Gastrocnemius medialis (tissue), 4 donors: Measurements from ENCODE around the gene ZNF219. TPM values are rescaled to one million over a fixed set of nuclear protein-coding genes. Genes with fewer than 3 reads are reported as not detected.

Experiments
- ATAC-seq, 2 donors: fragments of 150-250 bp; one replicate each; pipeline ENCODE4 v1.9.1; 2016
- DNase-seq, 2 donors: peaks; one replicate each; pipeline ENCODE4 v3.0.0-alpha.2; 2019
- H3K27ac ChIP-seq, 4 donors: fragments of 200-600 bp; sonication (generic); 1 replicate in 1 of 4; 2 replicates in 3 of 4; pipeline ENCODE4 v1.5.1; 2016 to 2018; ENCODE audit warnings: mild to moderate bottlenecking in 2 of 4, moderate library complexity in 1 of 4
- H3K27me3 ChIP-seq, 3 donors: fragments of 200-600 bp; sonication (generic) in 2 of 3; 1 replicate in 1 of 3; 2 replicates in 2 of 3; pipeline versions ENCODE4 v1.5.1 to v1.6.0; 2016 to 2019; ENCODE audit warnings: mild to moderate bottlenecking in 1 of 3, moderate library complexity in 1 of 3
- H3K36me3 ChIP-seq, 2 donors: fragments of 200-600 bp; sonication (generic) in 1 of 2; one replicate each; pipeline ENCODE4 v1.5.1; 2017 to 2018
- H3K4me1 ChIP-seq, 2 donors: fragments of 200-600 bp; sonication (generic) in 1 of 2; one replicate each; pipeline ENCODE4 v1.5.1; 2016 to 2017; ENCODE audit warnings: mild to moderate bottlenecking in 2 of 2
- H3K4me3 ChIP-seq, 4 donors: fragments of 200-600 bp; sonication (generic) in 3 of 4; 1 replicate in 1 of 4; 2 replicates in 3 of 4; pipeline ENCODE4 v1.5.1; 2016 to 2019; ENCODE audit warnings: mild to moderate bottlenecking in 2 of 4
- H3K9me3 ChIP-seq, 3 donors: fragments of 200-600 bp; sonication (generic) in 2 of 3; 1 replicate in 1 of 3; 2 replicates in 2 of 3; pipeline ENCODE4 v1.5.1; 2016 to 2019
- POLR2A ChIP-seq, 2 donors: fragments of 450-650 bp; IDR thresholded peaks; one replicate each; pipeline ENCODE4 v1.6.1; 2017; ENCODE audit warnings: antibody characterized with exemption in 2 of 2, mild to moderate bottlenecking in 2 of 2, moderate library complexity in 2 of 2
- in situ Hi-C, 4 donors: fragments of 200-750 bp; cut with MboI; loops; one replicate each; pipeline versions ENCODE4 v1.15.0 to v1.8.0; 2017; ENCODE audit warnings: low sequenced_read_pairs in 4 of 4
- intact Hi-C: fragments of 100-400 bp; cut with DNase I; formaldehyde crosslinking; loops from one replicate; pipeline ENCODE4 v1.15.1; 2023; ENCODE audit warnings: low total_unique reads
- total RNA-seq, 4 donors: library from RNA; depleted of rRNA; stranded (reverse); fragments of >200 nt; gene quantifications; one replicate each; pipeline versions ENCODE4 v1.1.0 to v1.2.3, GENCODE V29; 2016
- TF ChIP-seq, protein P1 (sequence below), 5 experiments: fragments of 450-650 bp in 3 of 5; fragments of 200-600 bp in 2 of 5; sonication (generic) in 2 of 5; IDR thresholded peaks in 4 of 5; conservative IDR thresholded peaks in 1 of 5; 1 replicate in 4 of 5; 2 replicates in 1 of 5; pipeline ENCODE4 v1.5.1; 2016 to 2019; ENCODE audit warnings: antibody characterized with exemption in 5 of 5, mild to moderate bottlenecking in 3 of 5, moderate library complexity in 3 of 5

Gene ZNF219
- total RNA-seq, 4 donors from 2014 or later: 25.9 to 48.9 (median 43.9) TPM

DNA sequence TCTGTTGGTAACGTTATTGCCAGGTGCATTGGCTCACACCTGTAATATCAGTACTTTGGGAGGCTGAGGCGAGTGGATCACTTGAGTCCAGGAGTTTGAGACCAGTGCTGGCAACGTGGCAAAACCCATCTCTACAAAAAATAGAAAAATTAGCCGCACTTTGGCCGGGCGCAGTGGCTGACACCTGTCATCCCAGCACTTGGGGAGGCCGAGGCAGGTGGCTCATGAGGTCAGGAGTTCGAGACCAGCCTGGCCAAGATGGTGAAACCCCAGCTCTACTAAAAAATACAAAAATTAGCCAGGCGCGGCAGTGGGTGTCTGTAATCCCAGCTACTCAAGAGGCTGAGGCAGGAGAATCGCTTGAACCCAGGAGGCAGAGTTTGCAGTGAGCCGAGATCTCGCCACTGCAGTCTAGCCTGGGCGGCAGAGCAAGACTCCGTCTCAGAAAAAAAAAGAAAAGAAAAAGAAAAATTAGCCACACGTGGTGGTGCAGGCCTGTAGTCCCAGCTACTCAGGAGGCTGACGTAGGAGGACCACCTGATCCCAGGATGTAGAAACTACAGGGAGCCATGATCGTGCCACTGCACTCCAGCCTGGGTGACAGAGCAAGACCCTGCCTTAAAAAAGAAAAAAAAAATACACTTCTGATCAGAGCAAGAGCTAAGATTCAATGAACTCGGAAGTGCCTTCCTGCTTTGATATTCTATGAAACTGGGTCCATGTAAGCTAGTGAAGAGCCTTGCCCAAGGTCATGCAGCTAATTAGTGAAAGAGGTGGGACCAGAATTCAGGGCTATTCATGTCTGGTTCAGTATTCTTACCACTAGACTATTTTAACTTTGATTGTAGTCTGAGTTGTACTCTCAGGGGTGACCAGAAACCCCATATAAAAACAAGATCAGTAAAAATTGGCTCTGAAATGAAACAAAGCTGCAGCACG is 45.0 kb downstream of the ZNF219 start:
- intact Hi-C loops (no loop called here), in situ Hi-C loops (loop anchor here in 1 of 4 donors (25.0 kb wide), 1 partner anchor 366 kb away; the partner anchor contains the start of genes ANG and RNASE4)
- Histone ChIP-seq H3K36me3 (no peaks in the 10 kb centered on the region), H3K4me3 (no peak overlapping the region), H3K9me3 (no peaks in the 10 kb centered on the region), H3K4me1 (peaks cover 0 to 3% of the 10 kb centered on the region in 2 donors), H3K27ac (no peak overlapping the region), H3K27me3 (no peaks in the 10 kb centered on the region)
- ATAC-seq (no peak), DNase-seq (no peak)
- no peak for TF ChIP-seq POLR2A (IDR thresholded peaks at IDR 0.05)
- TF ChIP-seq, protein P1, sequence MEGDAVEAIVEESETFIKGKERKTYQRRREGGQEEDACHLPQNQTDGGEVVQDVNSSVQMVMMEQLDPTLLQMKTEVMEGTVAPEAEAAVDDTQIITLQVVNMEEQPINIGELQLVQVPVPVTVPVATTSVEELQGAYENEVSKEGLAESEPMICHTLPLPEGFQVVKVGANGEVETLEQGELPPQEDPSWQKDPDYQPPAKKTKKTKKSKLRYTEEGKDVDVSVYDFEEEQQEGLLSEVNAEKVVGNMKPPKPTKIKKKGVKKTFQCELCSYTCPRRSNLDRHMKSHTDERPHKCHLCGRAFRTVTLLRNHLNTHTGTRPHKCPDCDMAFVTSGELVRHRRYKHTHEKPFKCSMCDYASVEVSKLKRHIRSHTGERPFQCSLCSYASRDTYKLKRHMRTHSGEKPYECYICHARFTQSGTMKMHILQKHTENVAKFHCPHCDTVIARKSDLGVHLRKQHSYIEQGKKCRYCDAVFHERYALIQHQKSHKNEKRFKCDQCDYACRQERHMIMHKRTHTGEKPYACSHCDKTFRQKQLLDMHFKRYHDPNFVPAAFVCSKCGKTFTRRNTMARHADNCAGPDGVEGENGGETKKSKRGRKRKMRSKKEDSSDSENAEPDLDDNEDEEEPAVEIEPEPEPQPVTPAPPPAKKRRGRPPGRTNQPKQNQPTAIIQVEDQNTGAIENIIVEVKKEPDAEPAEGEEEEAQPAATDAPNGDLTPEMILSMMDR (IDR thresholded peaks at IDR 0.05 in 4 of 5, conservative IDR thresholded peaks at IDR 0.05 in 1 of 5): no peak

DNA sequence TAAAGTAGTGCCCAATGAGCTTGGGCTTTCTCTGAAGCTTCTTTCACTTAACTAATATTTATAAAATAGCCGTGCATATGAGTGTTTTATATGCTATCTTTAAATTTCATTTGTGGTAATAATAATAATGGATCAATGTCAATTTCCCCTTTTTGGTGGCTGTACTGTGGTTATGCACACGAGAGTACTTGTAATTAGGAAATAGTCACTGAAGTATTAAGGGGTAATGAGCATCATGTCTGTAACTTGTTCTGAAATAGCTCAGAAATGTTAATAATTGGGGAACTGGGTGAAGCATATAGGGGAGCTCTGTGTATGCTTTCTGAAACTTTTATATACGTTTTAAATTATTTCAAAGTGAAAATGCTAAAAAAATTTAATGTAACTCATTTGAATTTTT is 47.9 kb downstream of the ZNF219 start:
- in situ Hi-C loops: loop anchor here in 1 of 4 donors (25.0 kb wide), 1 partner anchor 363 kb away; the partner anchor contains the start of genes ANG and RNASE4
- TF ChIP-seq, protein P1 (IDR thresholded peaks at IDR 0.05 in 4 of 5, conservative IDR thresholded peaks at IDR 0.05 in 1 of 5): no peak
- intact Hi-C loops: no loop called here
- no peaks in the 10 kb centered on the region for H3K27me3 ChIP-seq
- no peaks in the 10 kb centered on the region for H3K36me3 ChIP-seq
- H3K4me1 ChIP-seq: peaks cover 13 to 22% of the 10 kb centered on the region in 2 donors
- DNase-seq (no peak), ATAC-seq (no peak)
- H3K4me3 ChIP-seq: no peak overlapping the region
- H3K9me3 ChIP-seq: no peaks in the 10 kb centered on the region
- no peak overlapping the region for H3K27ac ChIP-seq

DNA sequence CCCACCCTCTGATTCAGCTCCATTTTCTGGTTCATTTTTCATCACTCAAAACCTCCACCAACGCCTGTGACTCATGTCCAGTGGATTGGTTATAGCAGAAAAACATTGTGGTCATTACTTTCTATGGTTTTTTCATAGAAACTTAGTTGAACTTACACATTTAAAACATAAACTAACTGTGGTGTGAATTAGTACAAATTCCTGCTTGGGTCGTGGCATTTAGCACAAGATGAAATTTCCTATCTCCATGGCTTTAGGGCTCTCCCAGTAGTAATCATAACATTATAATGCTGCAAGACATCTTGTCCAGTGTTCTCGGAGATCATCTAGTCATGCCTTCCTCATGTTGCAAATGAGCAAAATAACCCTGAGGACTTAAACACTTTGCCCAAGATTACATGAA is 49.2 kb downstream of the ZNF219 start:
- Histone ChIP-seq H3K4me3 (no peak overlapping the region), H3K27me3 (no peaks in the 10 kb centered on the region), H3K27ac (no peak overlapping the region), H3K9me3 (no peaks in the 10 kb centered on the region), H3K36me3 (no peaks in the 10 kb centered on the region), H3K4me1 (peaks cover 18 to 22% of the 10 kb centered on the region in 2 donors)
- TF ChIP-seq POLR2A (IDR thresholded peaks at IDR 0.05): no peak
- TF ChIP-seq, protein P1 (IDR thresholded peaks at IDR 0.05 in 4 of 5, conservative IDR thresholded peaks at IDR 0.05 in 1 of 5): no peak
- no peak for ATAC-seq
- in situ Hi-C loops: loop anchor here in 1 of 4 donors (25.0 kb wide), 1 partner anchor 587 kb away; the partner anchor contains the start of genes APEX1, OSGEP, PIP4P1 and PNP
- DNase-seq: no peak
- intact Hi-C loops: loop anchor here (10.0 kb wide), 1 partner anchor 434 kb away; no protein-coding TSS in a partner anchor

DNA sequence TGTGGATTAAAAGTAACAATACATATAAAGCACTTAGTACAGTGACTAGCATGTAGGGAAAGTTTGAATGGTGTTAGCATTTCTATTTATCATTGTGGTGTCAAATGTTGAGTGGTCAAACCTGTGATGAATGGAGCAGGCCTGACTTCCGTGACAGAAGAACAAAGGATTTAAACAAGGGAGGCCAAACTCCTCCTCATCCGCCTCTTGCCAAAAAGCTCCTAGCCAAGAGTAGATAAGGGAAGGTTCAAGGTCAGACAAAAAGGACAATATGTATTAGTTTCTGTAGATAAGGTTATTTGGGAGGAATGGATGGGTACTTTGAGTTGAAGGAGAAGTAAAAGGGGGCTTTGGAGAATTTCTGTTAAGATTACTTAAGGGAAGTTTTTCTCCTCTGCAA is 49.8 kb downstream of the ZNF219 start:
- Histone ChIP-seq H3K4me3 (no peak overlapping the region), H3K27ac (no peak overlapping the region), H3K36me3 (no peaks in the 10 kb centered on the region), H3K9me3 (no peaks in the 10 kb centered on the region), H3K27me3 (no peaks in the 10 kb centered on the region), H3K4me1 (peaks cover 24 to 27% of the 10 kb centered on the region in 2 donors)
- in situ Hi-C loops: loop anchor here in 1 of 4 donors (25.0 kb wide), 1 partner anchor 586 kb away; the partner anchor contains the start of genes APEX1, OSGEP, PIP4P1 and PNP
- ATAC-seq (no peak), DNase-seq (no peak)
- TF ChIP-seq, protein P1 (IDR thresholded peaks at IDR 0.05 in 4 of 5, conservative IDR thresholded peaks at IDR 0.05 in 1 of 5): no peak
- no peak for TF ChIP-seq POLR2A (IDR thresholded peaks at IDR 0.05)
- intact Hi-C loops: loop anchor here (10.0 kb wide), 1 partner anchor 434 kb away; no protein-coding TSS in a partner anchor
